ENCODE data around the gene SASH1.

The SASH1 gene

DNA sequence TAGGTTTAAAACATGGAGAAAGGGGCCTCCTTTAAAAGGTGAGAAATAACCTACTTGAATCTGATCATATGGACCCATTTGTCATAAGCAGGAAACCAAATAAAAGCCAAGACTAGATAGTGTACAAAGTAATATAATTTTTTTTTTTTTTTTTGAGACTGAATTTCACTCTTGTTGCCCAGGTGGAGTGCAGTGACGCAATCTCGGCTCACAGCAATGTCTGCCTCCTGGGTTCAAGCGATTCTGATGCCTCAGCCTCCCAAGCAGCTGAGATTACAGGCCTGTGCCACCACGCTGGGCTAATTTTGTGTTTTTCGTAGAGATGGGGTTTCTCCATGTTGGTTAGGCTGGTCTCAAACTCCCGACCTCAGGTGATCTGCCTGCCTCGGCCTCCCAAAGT, 89.2 kb downstream of the SASH1 start:
- no peak for DNase-seq (ENCODE audit: low read depth, low spot score)

DNA sequence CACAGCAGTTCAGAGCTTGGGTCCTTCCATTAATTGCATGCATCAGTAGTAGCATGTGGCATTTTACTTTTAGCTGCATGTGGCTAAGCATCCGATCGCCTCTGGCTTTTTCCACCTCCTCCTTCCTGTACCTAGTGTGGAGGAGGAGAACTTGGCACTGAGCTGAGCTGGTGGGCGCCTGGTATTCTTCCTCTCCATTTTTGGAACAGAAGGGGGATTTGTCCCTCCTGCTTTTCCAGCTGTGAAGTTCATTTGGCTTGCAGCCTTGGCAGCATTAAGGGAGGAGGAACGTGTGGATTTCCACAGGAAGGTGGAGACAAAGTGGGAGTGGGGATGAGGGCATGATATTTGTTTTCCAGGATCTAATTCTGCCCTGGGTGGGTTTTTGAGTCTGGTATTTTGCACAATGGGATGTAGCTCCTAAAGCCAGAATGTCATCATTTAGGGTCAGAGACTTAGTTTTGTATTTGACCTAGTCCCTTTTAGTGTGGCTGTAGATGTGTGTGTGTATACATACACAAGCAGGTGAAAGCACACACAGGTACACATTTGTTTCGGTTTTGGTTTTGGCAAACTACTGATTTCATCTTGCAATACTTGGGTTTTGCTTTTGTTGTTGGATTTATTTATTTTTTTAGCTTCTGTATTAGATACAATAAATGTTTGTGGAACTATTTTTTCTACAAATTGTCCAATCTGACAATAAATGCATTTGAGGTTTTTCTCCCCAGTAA, 90.0 kb downstream of the SASH1 start:
- no peak for DNase-seq (ENCODE audit: low read depth, low spot score)

DNA sequence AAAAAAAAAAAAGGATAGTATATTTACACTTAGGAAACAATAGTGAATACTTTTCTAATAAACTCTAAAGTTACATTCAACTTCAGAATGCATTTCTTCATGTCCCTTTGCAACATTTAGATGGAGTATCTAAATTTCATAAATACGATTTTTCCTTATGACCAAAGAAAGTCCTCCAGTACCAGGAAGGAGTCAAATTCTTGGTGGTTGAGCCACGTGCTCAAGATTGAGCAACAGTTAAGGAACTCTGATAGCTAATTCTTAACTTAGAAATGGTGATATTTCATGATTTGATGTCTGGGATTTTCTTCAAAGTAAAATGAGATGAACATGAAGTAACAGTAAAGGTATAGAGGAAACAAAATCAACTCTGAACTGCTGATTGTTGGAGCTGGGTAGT, 92.7 kb downstream of the SASH1 start:
- no peak for DNase-seq (ENCODE audit: low read depth, low spot score)

DNA sequence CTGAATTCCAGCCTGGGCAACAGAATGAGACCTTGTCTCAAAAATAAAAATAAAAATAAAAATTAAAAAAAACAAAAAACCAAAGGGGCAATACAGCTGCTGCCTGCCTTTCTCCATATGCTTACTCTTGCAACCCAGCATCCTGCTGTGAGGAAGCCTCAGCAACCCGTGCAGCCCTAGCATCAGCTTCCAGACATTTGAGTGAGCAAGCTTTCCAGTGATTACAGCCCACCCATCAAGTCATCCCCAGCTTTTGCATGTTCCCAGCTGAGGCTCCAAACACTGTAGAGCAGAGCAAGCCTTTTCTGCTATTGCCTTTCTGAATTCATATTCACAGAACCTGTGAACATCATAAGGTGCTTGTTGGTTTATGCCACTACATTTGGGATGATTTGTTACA, 93.8 kb downstream of the SASH1 start:
- peak; percentile 62 for DNase-seq (ENCODE audit: low read depth, low spot score)

DNA sequence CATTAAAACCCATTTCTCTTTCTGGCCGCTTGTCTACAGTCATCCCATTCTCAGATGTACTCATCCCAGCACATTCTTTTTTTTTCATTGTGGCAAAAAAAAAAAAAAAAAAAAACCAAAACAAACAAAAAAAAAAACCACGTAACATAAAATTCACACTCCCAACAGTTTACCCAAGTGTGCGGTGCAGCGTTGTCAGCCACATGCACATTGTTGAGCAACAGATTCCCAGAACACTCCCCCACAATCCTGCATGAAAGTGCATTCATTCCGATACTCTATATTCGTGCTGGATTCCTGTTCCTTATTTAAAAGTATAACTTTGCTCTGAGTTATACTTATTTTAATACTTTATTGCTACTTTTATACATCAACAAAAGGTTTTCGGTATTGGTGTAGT, 96.0 kb downstream of the SASH1 start:
- no peak for DNase-seq (ENCODE audit: low read depth, low spot score)

DNA sequence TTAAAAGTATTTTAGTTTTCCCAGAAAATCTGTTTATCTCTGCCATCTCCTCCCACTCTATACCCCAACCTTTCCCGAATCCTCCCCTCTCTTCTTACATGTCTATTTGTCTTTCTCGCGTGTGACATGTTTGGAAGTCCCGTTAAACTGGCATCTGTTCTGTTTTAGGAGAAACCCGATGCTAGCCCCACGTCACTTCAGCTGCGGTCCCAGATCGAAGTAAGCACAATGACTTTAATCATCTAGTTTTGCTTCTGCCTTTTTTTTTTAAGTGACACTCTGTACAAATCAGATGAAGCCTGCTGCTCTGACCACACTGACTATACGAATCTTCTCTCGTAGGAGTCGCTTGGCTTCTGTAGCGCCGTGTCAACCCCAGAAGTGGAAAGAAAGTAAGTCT, 97.4 kb downstream of the SASH1 start:
- DNase-seq (ENCODE audit: low read depth, low spot score) = no peak

DNA sequence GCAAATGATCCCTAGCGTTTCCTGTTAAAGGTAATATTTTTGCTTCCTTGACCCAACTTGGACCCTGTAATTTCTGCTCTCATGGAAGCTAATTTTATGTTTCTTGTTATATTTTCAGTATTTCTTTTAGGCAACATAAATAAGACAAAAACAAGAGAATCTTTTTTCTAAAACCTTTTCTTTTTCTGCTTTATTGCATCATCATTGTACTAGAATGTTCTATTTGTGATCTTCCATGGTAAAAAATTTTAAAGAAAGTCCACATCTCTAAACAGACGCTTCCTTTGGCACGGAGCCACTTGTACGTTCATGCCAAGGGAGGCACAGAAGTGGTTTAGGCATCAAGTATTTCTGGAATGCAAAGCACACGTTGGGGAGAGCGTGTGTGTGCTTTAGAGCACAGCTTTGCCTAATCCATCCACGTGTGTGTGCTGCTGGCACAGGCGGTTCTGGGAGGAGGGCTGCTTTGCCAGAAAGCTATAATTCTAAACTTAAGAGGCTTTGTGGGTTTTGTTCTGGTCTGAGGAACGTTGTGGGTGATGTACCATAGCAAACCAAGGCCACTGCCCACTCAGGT, 98.3 kb downstream of the SASH1 start:
- DNase-seq (ENCODE audit: low read depth, low spot score) = no peak

DNA sequence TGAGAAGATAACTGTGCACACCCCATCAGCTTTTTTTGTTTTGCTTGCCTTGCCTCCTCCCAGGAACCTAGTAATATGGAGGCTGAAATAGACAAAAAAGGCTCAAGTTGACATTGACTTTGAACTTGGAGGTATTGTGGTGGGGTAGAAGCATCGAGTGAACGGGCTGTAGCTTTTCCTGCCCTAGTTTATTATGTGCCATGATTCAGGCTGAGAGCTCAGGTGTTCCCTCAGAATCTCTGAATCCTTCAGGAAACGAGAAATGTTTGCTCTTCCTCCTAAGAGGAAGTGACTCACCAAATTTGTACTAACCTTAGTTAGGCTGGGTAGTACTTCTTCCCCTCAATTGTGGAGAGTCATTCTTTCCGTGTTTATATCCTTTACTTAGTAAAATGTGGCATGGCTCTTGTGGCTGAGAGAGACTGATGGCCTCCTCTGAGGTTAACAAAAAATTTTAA, 98.8 kb downstream of the SASH1 start:
- DNase-seq (ENCODE audit: low read depth, low spot score) = no peak

DNA sequence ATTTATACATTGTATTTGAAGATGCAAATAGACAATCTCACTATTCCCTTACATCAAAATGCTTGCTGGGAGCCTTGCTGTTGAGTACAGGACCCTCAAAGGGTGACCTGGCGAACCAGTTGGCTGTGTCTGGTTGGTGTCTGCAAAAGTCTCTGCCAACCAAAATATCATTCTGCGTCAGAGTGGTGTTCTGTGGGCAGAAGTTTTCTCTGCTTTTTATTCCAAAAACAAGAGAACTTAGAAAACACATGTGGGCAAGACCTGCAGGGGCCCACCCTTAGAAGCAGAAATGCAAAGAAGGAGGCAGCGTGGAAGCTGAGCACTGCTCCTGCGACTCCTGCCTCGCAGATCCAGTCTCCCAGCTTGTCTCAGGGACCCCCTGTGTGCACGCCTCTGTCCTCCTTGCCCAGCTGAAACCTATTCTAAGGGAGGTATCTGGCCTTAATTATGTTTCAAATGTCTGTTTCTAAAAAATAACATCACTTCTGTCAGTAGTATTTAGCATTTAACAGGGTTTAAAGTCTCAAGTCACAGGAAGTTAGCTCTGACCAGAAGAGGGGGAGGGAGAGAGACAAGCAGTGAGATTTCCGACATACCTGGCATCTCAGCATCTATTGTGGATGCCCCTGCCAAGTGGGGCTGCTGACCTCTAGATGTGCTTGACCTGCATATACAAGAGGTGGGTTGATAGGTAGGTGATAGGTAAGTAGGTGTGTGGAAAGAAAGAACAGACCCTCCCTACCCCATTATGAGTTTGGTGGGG, 101.3 kb downstream of the SASH1 start:
- DNase-seq (ENCODE audit: low read depth, low spot score) = peak; percentile 59

DNA sequence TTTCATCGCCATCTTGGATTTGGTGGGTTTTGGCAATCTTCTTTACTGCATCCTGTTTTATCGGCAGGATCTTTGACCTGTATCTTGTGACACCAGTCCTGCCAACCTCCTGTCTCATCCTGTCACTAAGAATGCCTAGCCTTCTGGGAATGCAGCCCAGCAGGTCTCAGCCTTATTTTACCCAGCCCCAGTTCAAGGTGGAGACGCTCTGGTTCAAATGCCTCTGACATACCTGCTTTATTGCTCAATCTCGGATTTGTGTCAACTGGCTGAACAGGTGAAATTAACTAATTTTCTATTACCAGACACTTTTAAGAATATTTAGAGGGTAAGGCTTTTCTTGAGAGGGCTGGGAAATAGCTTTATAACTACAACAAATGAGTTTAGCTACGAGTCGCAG, 102.5 kb downstream of the SASH1 start:
- DNase-seq (ENCODE audit: low read depth, low spot score) = no peak

DNA sequence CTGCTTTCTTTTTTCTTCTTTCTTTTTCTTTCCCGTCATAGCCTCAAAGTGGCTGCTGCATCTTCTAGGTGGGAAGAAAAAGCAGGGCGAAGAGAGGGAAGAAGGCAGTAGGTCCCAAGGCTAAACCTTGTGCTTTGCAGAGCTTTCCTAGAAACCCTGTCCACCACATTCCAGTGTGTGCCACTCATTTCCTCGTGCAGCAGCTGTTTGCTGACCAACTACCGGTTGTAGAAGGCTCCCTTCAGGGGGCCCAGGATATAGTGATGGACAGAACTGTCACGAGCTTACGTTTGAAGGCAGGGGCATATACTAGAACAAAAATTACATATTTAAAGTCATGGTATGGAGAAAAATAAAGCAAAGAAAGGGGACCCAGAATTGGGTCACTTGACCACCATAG, 103.0 kb downstream of the SASH1 start:
- DNase-seq (ENCODE audit: low read depth, low spot score) = no peak

DNA sequence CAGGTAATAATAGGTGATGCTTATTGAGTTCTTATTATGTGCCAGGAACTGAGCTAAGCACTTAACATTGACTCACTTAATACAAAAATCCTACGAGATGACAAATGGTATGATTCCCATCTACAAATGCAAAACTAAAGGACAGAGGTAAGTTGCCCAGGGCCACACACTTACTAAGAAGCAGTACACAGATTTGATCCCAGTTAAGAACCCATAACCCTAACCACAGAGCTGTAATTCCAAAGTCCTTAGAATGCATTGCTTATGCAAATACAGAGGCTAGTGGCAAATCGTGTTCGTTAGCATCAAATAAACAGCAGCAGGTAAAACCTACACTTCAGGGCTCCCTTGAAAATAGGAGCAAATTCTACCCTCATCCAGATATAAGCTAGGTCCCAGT, 104.0 kb downstream of the SASH1 start:
- DNase-seq (ENCODE audit: low read depth, low spot score) = no peak

DNA sequence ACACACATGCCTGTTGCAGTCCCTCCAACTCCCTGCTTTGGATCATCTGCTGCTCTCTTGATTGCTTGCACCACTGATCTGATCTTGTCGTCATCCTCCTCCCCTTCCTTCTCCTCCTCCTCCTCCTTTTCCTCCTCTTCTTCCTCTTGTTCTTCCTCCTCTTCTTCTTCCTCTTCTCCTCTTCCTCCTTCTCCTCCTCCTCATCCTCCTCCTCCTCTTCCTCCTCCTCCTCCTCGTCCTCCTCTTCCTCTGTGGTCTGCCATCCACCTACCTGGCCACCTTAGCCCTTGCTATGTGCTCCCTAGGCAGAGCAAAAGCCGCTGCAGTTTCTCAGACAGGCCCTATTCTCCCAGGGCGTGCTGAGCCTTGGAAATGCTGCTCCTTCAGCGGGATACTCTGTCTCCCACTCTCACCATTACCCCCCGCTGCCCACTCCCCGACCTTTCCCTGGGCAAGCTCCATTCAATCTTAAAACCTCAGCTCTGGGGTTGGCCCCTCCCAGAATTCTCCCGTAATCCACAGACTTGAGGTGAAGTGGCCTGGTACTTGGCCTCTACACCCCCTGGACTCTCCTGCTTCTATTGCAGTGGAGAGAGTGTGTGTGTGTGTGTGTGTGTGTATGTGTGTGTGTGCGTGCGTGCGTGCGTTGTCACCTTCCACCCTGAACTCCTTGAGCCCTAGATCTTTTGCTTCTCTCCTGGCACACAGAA, 105.0 kb downstream of the SASH1 start:
- DNase-seq (ENCODE audit: low read depth, low spot score) = no peak

DNA sequence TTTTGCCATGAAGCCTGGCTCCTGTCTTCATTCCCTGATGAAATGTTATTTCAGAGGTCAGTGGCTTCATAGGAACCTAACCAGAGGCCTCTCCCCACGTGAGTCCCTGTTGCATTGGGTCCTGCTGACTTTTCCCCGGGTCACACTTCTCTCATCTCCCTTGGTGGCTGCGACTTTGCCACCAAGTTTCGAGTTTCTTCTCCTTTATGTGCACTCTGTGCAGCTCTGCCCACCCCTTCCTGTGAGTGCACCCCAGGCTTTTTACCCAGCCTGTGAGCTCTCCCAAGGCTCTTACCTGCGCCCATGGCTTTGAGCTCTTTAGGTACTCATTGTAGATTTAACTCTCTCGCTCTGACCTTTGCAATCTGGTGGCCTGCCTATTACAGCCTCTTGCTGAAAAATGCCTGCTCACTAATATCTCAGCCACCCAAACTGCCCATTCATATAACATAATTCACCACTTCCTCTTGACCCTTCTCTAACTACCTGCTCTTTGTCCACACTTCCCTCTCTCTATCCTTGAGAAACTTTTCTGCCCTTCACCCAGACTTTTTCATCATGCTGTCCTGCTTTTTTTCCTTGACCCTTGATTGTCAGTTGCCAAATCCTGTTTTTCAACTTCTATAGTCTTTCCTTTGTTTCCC, 105.9 kb downstream of the SASH1 start:
- no peak for DNase-seq (ENCODE audit: low read depth, low spot score)

DNA sequence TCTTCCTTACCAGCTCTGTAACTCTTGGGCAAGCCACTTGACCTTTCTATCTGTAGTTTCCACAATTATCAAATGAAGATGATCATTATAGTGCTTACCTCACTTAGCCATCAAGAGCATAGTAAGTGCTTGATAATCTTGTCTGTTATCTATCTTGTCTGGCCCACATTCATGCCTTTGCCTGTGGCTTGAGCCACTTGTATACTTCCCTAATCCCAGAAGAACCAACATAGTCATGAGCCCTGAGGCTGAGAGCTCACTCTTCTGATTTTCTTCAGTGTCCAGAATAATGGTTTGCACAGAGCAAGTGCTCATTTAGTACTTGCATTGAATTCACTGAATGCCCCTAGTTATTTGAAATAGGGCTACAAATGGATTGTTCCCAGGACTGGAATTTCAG, 108.2 kb downstream of the SASH1 start:
- no peak for DNase-seq (ENCODE audit: low read depth, low spot score)

DNA sequence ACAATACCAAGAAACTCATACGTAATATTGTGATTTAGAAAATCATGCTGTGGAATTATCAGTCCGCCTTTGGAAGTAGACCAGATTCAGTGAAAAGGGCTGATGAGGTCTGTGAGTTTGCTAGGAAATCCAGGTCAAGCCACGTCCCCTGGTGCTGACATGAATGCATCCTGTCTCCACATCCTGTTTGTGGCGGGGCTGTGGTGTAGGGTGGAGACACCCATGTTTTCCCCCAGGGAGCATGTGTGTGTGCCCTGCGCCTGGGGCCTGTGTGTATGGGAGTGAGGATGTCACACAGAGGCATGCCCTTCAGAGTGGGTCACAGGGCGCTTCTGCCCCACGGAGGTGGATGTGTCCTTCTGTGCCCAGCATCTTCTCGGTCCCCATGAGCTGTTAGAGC, 109.1 kb downstream of the SASH1 start:
- DNase-seq (ENCODE audit: low read depth, low spot score) = no peak

DNA sequence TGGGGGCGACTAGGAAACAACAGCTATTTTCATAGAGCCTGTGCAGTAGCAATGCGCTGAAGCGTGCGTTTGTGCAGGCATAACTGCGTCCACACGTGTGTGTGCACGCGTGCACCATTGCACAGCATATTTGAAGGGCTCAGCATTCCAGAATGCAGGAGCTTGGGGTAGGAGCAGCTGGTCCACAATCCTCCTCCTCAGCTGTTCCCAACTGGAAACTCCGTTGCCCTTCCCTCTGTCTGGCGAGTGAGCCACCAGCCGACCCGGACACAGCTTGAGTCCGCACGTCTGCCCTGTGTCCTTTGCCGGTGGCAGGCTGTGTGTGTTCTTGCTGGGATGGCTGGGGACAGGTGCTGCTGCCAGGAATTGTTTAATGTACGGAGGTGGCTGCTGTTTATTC, 110.2 kb downstream of the SASH1 start:
- DNase-seq (ENCODE audit: low read depth, low spot score) = no peak

DNA sequence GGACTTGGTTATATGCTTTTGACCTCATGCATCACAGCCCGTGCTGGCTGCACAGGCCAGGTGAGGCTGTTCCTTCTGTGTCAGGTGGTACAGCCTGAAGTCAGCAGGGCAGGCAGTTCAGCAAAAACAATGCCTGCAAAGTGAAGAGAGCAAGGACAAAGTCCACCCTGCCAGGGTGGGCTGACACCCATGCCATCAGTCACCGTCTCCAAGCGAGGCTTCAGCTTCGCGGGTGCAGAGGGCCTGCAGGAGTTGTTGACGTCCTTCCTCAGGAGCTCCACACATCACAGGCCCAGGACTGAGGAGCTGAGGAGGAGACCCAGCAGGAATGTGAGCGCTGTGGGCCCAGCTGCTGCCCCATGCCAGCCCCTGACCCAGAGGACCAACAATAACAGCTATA, 111.3 kb downstream of the SASH1 start:
- DNase-seq (ENCODE audit: low read depth, low spot score) = no peak

DNA sequence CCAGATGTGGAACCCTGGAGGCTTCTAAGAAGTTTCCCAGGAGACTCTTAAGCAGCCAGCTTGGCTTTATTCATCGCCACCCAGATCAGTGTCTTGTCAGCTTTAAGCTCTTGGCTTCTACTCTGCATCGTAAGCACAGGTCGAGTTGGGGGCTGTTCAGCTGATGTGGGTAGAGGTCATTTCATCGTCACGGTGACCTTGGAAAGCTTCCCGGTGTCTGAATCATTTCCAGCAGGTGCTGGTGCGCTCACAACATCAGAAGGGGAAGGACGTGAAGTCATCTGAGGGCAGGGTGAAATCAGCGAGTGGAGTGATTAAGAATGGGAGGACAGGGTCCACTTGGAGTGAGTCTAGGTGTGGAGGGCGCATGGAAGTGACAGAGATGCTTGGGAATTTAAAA, 112.6 kb downstream of the SASH1 start:
- no peak for DNase-seq (ENCODE audit: low read depth, low spot score)

DNA sequence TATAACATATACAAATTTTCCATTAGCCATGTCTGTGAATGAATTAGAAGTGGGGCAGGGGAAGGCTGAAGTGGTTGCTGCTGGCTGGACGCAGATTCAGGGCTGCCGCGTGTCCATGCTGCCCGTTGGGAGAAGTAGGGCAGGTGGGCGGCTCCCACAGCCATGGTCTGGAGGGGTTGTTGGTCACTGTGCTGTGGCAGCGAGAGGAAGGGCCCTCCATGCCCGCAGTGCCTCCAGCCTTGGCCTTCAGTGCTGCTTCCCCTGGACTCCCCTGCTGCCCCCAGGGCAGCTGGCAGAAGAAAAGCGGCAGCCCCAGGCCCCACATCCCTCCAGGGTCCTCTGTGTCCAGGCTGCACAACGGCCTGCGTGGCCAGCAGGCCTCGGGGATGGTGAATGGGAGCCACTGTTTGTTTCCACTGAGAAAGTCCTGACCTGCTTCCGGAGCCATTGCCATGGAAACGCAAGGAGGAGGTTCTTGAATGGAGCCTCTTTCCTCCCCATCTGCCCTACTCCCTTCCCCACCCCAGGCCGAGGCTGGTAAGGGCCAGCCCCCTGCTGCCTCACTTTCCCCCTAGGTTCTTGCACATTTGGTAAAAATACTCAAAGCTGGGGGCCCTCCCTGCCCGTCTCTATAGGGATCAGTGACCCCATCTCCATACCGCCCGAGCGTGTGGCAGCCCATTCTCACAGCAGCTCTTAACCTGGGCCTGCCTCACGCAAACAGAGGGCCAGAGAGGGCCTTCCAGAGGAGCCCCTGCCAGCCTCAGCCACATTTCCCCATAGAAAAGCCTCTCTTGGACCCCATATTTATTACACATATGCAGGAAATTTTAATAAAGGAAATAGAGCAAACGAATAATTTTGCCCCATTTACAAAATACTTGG, 113.3 kb downstream of the SASH1 start:
- DNase-seq (ENCODE audit: low read depth, low spot score) = no peak

Measured in smooth muscle cell of the brain vasculature (primary cell).